HG02970 (cell line): ENCODE data around the gene EGFR.

ENCODE experiments used
- ATAC-seq: cut with Tn5 transposase; IDR thresholded peaks from one replicate; pipeline ENCODE4 v1.9.1; 2021; ENCODE audit warnings: mild to moderate bottlenecking, moderate library complexity, moderate number of reproducible peaks; ENCODE audit not compliant: unreplicated experiment, low FRiP score

Gene EGFR

GRCh38 chr7:55018361-55019190 lies at the start of gene EGFR:
EGFR (plus strand) TSS chr7:55019017; CDS start chr7:55019278, 261 bp downstream.
- no peak for ATAC-seq

- no peak for ATAC-seq
These were observed 49.4 kb upstream of the EGFR start for GRCh38 chr7:54969208-54969967.

GRCh38 chr7:54972733-54973294 lies 46.0 kb upstream of the EGFR start:
- ATAC-seq, result no peak

- ATAC-seq, result no peak
These were observed 40.3 kb upstream of the EGFR start for GRCh38 chr7:54978364-54979116.

GRCh38 chr7:54980521-54980920 lies 38.3 kb upstream of the EGFR start:
- no peak for ATAC-seq

- no peak for ATAC-seq
These were observed 36.9 kb upstream of the EGFR start for GRCh38 chr7:54981913-54982312.

- no peak for ATAC-seq
These were observed 33.1 kb upstream of the EGFR start for GRCh38 chr7:54985426-54986330.

GRCh38 chr7:54986716-54987115 lies 32.1 kb upstream of the EGFR start:
- no peak for ATAC-seq

- ATAC-seq, result no peak
These were observed 31.0 kb upstream of the EGFR start for GRCh38 chr7:54987772-54988171.

- ATAC-seq, result no peak
These were observed 30.3 kb upstream of the EGFR start for GRCh38 chr7:54988516-54988915.

- ATAC-seq, result no peak
These were observed 29.2 kb upstream of the EGFR start for GRCh38 chr7:54989453-54990225.

GRCh38 chr7:54991341-54991740 lies 27.5 kb upstream of the EGFR start:
- no peak for ATAC-seq

- ATAC-seq, result no peak
These were observed 25.8 kb upstream of the EGFR start for GRCh38 chr7:54992871-54993475.

GRCh38 chr7:54995166-54995565 lies 23.7 kb upstream of the EGFR start:
- ATAC-seq, result no peak

GRCh38 chr7:54995610-54996363 lies 23.0 kb upstream of the EGFR start:
- ATAC-seq, result no peak

GRCh38 chr7:54996391-54996790 lies 22.4 kb upstream of the EGFR start:
- ATAC-seq, result no peak

- ATAC-seq, result no peak
These were observed 14.2 kb upstream of the EGFR start for GRCh38 chr7:55004579-55004978.
